Stimulated activated CD8-positive, alpha-beta memory T cell treated with anti-CD3 and anti-CD28 coated beads, Interleukin-15, amount 100 ng/mL, for 4 hours (primary cell): ENCODE results near the gene COL11A2.

Experiments used
- DNase-seq, 2 donors: peaks; one replicate each; pipeline ENCODE4 v3.0.0-alpha.2; 2020; ENCODE audit warnings: low read depth in 2 of 2

The COL11A2 gene

DNA sequence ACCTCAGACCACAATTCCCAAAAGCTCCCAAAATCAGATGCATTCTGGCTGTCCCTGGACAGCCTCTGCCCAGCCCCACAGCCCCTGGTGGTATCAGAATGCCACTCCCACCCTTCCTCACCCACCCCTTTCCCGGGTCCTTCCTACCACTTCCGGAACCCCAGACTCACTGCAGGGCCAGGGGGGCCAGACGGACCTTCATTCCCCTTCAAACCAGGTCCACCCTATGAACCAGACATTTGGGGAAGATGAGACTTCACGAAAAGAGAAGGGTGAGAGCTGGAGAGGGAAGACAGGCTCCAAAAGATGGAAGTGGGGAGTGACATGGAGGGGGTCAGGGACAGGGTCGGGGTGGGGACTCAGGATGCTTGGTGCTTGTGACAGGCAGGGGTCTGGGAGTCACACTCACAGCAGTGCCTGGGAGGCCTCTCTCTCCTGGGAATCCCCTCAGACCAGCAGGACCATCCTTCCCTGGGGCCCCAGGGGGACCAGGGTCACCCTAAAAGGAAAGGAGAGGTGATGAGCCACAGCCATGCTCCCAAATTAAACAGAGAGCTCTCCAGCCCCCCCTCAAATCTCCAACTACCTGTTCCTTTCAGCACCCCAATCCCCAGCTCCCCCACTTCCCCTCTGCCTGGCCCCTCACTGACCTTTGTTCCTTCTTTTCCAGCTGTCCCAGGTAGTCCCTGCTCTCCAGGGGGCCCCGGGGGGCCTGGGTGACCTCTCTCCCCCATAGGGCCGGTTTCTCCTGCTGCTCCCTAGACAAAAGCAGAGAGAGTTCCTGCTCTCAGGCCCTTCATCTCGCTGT lies 20.2 kb downstream of the COL11A2 start:
- DNase-seq: no peak

DNA sequence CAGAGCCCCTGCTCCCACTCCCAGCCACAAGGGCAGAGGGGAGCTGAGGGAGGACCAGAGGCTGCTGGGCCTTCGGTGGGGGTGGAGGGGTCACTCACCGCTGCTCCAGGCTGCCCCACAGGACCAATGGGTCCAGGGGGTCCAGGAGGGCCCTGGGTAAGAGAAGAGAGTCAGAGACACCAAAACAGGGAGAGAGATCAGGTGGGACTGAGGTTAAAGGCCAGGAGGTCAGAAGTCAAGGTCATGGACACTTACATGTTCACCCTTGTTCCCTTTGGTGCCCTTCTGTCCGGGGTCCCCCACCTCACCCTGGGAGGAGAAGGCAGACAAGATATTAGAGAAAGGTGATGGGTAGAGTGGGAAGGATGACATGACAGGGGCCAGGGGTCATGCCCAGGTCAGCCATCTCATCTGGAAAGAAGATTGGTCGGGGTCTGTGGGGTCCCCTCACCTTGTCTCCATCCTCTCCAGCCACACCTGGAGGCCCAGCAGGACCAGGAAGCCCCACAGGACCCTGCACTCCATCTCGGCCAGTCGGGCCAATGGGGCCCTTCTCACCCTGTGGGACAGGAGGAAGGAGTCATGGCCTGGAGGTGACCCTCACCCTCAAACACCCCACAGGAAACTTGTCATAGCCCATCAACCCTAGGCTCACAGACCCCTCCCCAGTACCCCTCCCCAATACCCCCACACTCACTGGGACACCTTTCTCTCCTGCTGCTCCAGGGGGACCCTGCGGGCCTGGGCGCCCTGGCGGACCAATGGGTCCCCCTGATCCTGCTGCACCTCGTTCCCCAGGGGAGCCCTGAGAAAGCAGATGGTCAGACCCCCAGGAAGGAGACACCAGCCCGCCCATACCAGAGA lies 21.0 kb downstream of the COL11A2 start:
- DNase-seq: no peak

- DNase-seq: no peak
These were observed 21.9 kb downstream of the COL11A2 start for GRCh38 chr6:33170176-33171015.

DNA sequence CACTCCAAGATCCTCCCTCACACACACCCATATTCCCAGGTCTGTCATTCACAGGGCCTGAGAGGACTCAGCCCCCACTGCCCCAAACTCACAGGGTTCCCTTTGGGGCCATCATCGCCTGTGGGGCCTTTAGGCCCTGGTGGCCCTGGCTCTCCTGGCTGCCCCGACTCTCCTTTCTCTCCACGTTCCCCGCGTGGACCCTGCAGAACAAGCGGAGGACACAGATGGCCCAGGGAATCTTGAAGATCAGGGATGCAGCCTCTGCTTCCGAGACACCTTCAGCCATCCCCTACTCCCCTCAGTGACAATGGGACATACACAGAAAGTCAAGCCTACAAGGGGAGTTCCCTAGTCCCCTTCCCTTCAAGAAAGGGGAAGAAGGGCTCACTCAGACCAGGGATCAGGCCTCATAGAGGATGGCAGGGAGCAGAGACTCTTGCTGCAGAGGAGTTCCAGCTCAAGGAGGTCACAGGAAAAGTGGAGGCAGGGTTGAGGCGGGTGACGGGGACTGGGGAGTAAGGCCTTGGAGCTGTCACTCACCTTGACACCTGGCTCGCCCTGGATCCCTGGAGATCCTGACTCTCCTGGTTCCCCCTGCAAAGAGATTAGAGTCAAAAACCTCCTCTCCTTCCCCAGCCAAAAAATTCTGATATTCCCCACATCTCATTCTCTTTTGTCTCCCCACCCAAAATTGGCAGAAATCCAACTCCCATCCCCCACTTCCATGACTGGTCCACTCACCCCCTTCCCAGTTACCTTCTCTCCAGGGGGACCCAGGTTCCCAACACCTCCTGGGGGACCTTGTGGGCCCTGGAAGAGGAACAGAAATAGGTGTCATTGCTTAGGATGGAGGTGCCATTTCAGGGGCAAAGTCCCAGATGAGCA lies 22.7 kb downstream of the COL11A2 start:
- DNase-seq: no peak

DNA sequence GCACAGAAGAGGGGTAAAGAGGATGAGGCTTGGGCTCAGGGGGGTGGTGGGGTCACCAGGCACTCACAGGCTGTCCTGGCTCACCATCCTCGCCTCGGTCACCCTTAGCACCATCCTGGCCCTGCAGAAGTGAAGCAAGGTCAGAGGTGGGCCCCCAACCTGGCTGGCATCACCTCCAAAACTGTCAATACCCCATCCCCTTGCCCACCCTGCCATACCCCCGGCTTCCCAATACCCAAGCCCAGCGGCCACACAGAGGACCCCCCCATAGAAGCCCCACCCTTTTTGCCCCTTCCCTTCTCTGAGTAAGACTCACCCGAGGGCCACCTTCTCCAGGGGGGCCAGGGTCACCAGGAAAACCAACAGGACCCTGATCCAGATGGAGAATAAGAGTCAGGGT lies 23.6 kb downstream of the COL11A2 start:
- no peak for DNase-seq

- DNase-seq: no peak
These were observed 24.0 kb downstream of the COL11A2 start for GRCh38 chr6:33168284-33168601.

DNA sequence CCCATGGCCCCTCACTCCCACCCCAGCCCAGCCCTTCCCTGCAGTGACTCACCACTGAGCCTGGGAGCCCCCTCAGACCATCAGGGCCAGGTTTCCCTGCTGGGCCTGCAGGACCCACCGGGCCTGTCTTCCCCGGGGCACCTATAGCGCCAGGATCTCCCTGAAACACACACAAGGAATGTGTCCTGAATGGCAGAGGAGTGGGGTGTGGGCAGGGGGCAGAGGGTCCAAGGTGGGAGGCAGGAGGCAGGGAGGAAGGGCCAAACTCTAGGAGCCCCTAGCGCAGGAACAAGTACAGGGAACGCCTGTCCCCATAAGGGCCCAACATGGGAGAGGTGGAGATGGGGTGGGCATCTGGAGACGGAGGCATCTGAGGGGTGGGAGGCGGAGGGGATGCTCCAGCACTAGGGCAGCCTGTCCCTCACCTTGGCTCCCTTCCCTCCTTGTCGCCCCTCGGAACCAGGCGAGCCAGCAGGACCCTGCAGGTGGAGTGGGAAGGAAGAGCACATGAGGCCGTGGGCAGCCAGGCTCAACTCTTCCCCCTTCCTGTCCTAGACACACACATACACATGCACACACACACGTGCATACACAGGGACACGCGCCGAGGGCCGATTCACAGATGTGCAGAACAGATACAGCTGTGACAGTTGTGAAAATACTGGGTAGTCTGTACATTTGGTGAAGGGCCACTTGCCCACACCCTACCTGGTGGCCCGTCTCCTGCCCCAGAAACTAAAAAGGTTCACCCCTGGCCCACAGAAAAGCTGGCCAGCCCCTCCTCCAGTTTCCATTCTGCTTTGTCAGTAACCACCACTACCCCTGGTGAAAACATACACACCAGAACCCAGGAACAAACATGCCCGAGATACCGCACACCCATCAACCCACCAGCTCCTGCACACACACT lies 24.6 kb downstream of the COL11A2 start:
- no peak for DNase-seq

DNA sequence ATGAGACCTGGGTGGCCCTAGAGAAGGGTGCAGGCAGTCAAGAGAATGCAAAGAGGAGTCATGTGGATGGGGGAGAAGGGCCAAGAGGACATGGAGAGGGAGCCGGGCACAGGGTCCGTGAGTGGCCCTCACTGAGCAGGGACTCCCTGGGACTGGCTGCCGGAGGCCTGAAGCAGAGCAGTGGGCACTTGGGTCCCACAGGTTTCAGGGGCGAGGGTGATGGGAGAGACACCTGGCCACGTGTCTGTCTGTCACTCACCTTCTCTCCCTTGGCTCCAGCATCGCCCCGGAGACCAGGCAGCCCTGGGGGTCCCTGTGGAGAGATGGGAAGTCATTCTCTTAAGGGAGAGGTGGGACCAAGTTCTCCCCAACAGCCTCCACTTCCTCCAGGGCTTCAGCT lies 25.5 kb downstream of the COL11A2 start:
- DNase-seq: no peak

- DNase-seq: no peak
These were observed 25.9 kb downstream of the COL11A2 start for GRCh38 chr6:33166363-33166762.

DNA sequence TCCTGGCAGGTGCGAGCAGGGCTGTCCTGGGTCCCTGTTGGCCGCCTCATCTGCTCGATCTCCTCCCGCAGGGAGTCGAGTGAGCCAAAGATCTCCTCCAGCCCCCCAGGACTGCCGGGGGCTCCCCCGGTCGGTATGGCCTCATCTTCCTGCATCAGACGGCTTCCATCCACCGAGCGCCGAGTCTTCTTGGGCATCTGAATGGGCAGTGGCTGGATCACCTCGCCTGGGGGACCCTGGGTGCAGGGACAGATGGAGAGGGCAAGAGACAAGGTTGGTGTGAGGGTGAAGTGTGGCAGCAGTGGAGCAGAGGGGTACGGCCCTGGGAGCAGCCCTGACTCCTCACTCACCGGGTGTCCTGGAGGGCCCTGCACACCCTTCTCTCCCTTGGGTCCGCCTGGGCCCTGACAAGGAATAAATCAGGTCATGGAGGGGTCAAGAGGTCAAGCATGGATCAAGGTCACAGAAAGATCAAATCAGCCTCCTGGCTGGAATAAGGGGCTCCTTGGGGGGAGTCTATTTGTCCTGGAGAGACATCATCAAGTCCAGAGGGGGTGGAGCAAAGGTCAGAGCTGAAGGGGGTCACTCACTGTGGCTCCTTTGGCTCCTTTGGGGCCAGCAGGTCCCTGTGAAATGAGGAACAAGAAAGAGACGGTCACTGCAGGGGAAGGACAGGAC lies 26.5 kb downstream of the COL11A2 start:
- no peak for DNase-seq

- DNase-seq: no peak
These were observed 27.4 kb downstream of the COL11A2 start for GRCh38 chr6:33164665-33165373.

DNA sequence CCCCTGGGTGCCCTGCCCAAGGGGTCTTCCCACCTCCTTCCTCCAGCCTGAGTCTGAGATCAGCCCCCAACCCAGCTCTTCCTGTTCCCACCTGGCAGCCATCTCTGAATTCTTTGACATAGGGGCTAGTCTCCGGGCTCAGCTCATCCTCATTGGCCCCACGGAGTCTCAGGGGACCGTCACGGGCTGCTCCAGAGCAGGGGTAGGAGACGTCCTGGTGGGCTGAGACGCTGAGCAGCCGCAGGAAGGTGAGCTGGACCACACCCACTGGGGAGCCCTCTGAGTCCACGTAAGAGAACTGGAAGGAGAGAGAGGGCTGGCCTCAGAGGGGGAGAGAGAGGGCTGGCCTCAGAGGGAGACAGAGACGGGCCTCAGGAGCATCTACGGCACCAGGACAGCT lies 28.1 kb downstream of the COL11A2 start:
- no peak for DNase-seq

- no peak for DNase-seq
These were observed 28.7 kb downstream of the COL11A2 start for GRCh38 chr6:33163540-33163939.

GRCh38 chr6:33161354-33162331 lies 30.6 kb downstream of the COL11A2 start:
- peak; percentile 60 to 68 for DNase-seq

DNA sequence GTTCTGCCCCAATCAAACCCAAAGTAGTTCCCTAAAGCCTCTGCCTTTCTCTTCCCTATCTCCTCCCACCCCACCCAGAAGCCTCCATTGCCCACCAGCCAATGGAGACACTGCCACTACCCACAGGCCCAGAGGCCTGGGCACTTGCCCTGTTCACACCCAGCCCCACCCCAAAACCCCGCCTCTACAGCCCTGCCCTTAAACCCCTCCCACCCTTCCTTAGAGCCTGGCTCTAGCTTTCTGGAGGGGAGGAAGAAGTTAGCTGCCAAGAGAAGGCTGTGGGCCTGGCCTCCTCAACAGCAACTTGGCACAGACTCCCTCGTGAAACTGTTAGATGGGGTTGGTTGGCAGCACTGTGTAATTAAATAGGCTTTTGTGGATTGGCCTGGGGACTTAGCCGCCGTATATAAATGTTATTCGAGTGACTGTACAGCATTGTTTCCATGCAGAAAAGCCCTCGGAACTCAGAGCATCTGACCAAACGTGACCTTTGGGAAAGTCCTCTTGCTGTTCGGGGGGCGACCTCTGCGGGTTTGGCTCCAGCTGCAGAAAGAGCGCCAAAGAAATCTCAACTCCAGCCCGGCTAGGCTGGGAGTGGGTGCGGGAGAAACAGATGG lies 31.4 kb downstream of the COL11A2 start:
- no peak for DNase-seq

DNA sequence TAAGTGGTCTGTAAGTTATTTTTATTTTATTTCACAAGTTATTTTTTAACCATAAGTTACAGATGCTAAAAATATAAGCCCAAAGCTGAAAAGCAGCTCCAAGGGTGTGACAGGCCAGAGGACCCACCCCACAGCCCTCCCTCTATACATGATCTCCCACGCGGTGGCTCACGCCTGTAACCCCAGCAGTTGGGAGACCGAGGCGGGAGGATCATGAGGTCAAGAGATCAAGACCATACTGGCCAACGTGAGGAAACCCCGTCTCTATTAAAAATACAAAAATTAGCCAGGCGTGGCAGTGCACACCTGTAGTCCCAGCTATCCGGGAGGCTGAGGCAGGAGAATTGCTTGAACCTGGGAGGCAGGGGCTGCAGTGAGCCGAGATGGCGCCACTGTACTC lies 32.2 kb downstream of the COL11A2 start:
- no peak for DNase-seq

GRCh38 chr6:33156964-33157363 lies 35.3 kb downstream of the COL11A2 start:
- DNase-seq: no peak
